Adrenal gland (tissue), 12 donors: ENCODE measurements around the gene GRAP2. TPM values are rescaled to one million over a fixed set of nuclear protein-coding genes. Genes with fewer than 3 reads are reported as not detected.

Source experiments
- DNase-seq, 7 donors: peaks; one replicate each; pipeline ENCODE4 v3.0.0-alpha.2; 2019 to 2020
- H3K27ac ChIP-seq, 5 donors: fragments of 200-600 bp; sonication (generic) in 4 of 5; 1 replicate in 3 of 5; 2 replicates in 2 of 5; pipeline versions ENCODE4 v1.5.1 to v1.8.0; 2016 to 2020; ENCODE audit warnings: mild to moderate bottlenecking in 1 of 5
- H3K27me3 ChIP-seq: fragments of 200-600 bp; 2 replicates; pipeline ENCODE4 v1.8.0; 2021
- H3K36me3 ChIP-seq, 2 donors: fragments of 200-600 bp; replicated peaks in 1 of 2; 1 replicate in 1 of 2; 2 replicates in 1 of 2; pipeline versions ENCODE4 v1.5.1 to v1.8.0; 2018 to 2022
- H3K4me1 ChIP-seq, 2 donors: fragments of 200-600 bp; replicated peaks in 1 of 2; 1 replicate in 1 of 2; 2 replicates in 1 of 2; pipeline versions ENCODE4 v1.5.1 to v1.8.0; 2018 to 2021
- H3K4me3 ChIP-seq, 4 donors: fragments of 200-600 bp; sonication (generic) in 3 of 4; one replicate each; pipeline ENCODE4 v1.5.1; 2016 to 2018
- H3K9me3 ChIP-seq, 3 donors: fragments of 200-600 bp; sonication (generic) in 1 of 3; replicated peaks in 1 of 3; 1 replicate in 2 of 3; 2 replicates in 1 of 3; pipeline versions ENCODE4 v1.5.1 to v1.8.0; 2016 to 2021
- POLR2A ChIP-seq, 2 donors: fragments of 450-650 bp; IDR thresholded peaks; one replicate each; pipeline ENCODE4 v1.6.1; 2017; ENCODE audit warnings: antibody characterized with exemption in 2 of 2, mild to moderate bottlenecking in 2 of 2, moderate library complexity in 1 of 2
- WGBS, 4 donors: extraction: QIAGEN DNeasy Blood & Tissue Kit in 2 of 4; methylation state at CpG; one replicate each; pipeline versions ENCODE4 v1.1.5 to v1.1.7; 2013 to 2017; 5-methylcytosine and 5-hydroxymethylcytosine counted together
- intact Hi-C, 2 donors: fragments of 100-400 bp; cut with DNase I; formaldehyde crosslinking; loops; one replicate each; pipeline versions ENCODE4 v1.14.1 to v1.15.0; 2022 to 2023
- polyA plus RNA-seq, 3 donors: library from polyadenylated mRNA; stranded (reverse); fragments of 200-250 nt in 2 of 3; fragments of 350-450 nt in 1 of 3; fragmentation: Illumina TruSeq in 1 of 3; extraction: RNeasy Lipid Tissue Mini Kit (QIAGEN cat#74804) in 1 of 3; gene quantifications; one replicate each; pipeline ENCODE4 v1.2.3, GENCODE V29; 2013 to 2014
- total RNA-seq, 9 donors: library from RNA; depleted of rRNA in 4 of 9; stranded (reverse); fragments of >200 nt in 4 of 9; fragments of 120-200 nt in 1 of 9; fragmentation: NEBNext Ultra II Directional in 1 of 9; extraction: Animal tissue kit (Norgen Biotek cat#: 25700) in 1 of 9; gene quantifications; one replicate each; pipeline versions ENCODE4 v1.1.0 to v1.2.4, GENCODE V29; 2013 to 2023
- TF ChIP-seq, protein P1 (sequence below), 6 experiments: fragments of 450-650 bp in 4 of 6; fragments of 200-600 bp in 2 of 6; sonication (generic) in 1 of 6; IDR thresholded peaks; 1 replicate in 5 of 6; 2 replicates in 1 of 6; pipeline versions ENCODE4 v1.5.1 to v1.8.0; 2016 to 2021; ENCODE audit warnings: antibody characterized with exemption in 6 of 6, mild to moderate bottlenecking in 2 of 6, moderate library complexity in 1 of 6
- donor health status: healthy with polysubstance abuse.
- donor health status: Bipolar disorder and iron deficiency.
- donor health status: DM: yes; HTN: yes; CAD: no.
- donor health status: DM: no; HTN: no; CAD: no.
- donor health status: DM: no; HTN: no; CAD: no.
- donor health status: DM: yes; HTN: yes; CAD: no.

Gene GRAP2
- total and polyA plus RNA-seq, 12 donors, result 0.28 to 1.7 (median 0.61) TPM; not detected in 1

DNA sequence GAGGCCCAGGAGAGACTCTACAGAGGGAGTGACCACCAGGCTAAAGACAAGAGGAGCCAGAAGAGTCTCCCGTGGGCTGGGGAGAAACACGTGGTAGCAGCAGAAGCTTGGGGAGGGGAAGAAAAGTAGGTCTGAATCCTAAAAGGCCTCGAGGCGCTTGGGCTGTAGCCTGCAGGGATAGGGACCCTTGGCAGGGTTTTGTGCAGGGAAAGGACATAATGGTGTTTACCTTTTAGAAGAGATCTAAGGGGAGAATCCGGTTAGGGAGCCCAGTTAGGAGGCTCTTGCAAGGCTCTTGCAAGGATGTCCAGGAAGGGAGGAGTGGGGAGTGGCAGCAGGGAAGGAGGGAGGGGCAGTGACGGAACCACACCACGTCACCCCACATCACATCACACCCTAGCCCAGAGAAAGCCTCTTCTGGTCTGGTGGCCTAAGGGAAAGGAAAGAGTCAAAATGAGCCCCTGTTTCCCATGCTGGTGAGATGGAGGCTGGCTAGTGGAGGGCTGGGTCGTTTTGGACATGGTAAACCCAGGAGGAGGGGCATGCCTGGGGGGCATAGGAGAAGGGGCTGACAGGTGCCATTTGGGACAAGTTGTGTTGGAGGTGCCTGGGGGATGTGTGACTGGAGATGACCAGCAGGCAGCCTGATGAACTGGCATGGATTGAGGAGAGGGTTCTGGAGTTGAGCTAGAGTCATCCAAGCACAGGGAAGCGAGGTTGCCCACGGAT lies 87.7 kb downstream of the GRAP2 start:
- TF ChIP-seq, protein P1, sequence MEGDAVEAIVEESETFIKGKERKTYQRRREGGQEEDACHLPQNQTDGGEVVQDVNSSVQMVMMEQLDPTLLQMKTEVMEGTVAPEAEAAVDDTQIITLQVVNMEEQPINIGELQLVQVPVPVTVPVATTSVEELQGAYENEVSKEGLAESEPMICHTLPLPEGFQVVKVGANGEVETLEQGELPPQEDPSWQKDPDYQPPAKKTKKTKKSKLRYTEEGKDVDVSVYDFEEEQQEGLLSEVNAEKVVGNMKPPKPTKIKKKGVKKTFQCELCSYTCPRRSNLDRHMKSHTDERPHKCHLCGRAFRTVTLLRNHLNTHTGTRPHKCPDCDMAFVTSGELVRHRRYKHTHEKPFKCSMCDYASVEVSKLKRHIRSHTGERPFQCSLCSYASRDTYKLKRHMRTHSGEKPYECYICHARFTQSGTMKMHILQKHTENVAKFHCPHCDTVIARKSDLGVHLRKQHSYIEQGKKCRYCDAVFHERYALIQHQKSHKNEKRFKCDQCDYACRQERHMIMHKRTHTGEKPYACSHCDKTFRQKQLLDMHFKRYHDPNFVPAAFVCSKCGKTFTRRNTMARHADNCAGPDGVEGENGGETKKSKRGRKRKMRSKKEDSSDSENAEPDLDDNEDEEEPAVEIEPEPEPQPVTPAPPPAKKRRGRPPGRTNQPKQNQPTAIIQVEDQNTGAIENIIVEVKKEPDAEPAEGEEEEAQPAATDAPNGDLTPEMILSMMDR (IDR thresholded peaks at IDR 0.05), result no peak
- TF ChIP-seq POLR2A (IDR thresholded peaks at IDR 0.05), result no peak
- DNase-seq, result no peak
- Histone ChIP-seq H3K36me3 (no peaks in the 10 kb centered on the region), H3K4me1 (no peaks in the 10 kb centered on the region), H3K27me3 (peaks cover 4% of the 10 kb centered on the region), H3K9me3 (no peaks in the 10 kb centered on the region), H3K27ac (no peak overlapping the region), H3K4me3 (no peak overlapping the region)
- intact Hi-C loops, result no loop called here
- WGBS, 4 donors, result 74 to 87% (median 81%) methylated on average over 10 of the region's 10 CpGs

DNA sequence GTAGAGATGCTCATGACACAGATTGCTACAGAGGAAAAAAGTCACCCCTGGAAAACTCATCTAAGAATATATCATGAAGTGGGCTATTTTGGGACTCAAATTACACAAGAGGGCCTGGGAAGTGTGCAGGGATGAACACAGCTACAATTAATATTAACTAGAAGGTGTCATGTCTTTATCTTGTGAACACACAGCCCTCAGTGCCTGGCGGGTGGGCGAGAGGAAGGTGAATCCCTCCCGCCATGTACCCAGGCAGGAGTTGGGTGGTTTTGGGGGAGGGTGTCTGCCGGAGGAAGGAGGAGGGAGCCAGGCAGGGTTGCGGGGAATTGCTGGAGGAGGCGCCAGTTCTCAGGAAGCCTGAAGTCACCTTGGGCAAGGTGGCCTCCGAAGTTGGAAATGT lies 88.7 kb downstream of the GRAP2 start:
- Histone ChIP-seq H3K4me1 (no peaks in the 10 kb centered on the region), H3K4me3 (no peak overlapping the region), H3K27ac (no peak overlapping the region), H3K27me3 (peaks cover 4% of the 10 kb centered on the region), H3K36me3 (no peaks in the 10 kb centered on the region), H3K9me3 (no peaks in the 10 kb centered on the region)
- no peak for DNase-seq
- WGBS, 4 donors, result 86 to 89% (median 87%) methylated on average over 7 of the region's 7 CpGs
- intact Hi-C loops, result no loop called here
- TF ChIP-seq, protein P1 (IDR thresholded peaks at IDR 0.05), result no peak
- TF ChIP-seq POLR2A (IDR thresholded peaks at IDR 0.05), result no peak

DNA sequence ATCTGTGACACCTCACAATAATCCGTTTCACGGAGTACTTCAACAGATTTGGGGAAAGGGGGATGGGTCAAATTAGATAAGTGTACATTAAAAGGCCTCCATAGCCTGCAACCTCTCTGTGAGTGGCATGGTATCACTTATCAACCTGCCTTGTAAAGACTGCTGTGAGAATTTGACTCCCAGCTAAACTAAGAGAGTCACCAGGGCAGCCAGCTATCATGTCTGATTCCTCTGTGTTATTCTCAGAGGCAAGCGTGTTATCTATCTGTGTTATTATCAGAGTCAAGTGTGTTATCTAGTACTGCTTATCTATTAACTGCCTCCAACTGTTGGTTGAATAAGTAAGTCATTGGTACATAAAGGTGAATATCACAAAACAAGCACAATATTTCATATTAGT lies 89.8 kb downstream of the GRAP2 start:
- TF ChIP-seq, protein P1 (IDR thresholded peaks at IDR 0.05), result no peak
- no peak for TF ChIP-seq POLR2A (IDR thresholded peaks at IDR 0.05)
- 86 to 98% (median 91%) methylated on average over 3 of the region's 3 CpGs for WGBS, 4 donors
- intact Hi-C loops, result no loop called here
- no peaks in the 10 kb centered on the region for H3K36me3 ChIP-seq
- no peak for DNase-seq
- no peak overlapping the region for H3K27ac ChIP-seq
- H3K27me3 ChIP-seq, result peaks cover 12% of the 10 kb centered on the region
- H3K4me1 ChIP-seq, result no peaks in the 10 kb centered on the region
- H3K9me3 ChIP-seq, result no peaks in the 10 kb centered on the region
- no peak overlapping the region for H3K4me3 ChIP-seq

DNA sequence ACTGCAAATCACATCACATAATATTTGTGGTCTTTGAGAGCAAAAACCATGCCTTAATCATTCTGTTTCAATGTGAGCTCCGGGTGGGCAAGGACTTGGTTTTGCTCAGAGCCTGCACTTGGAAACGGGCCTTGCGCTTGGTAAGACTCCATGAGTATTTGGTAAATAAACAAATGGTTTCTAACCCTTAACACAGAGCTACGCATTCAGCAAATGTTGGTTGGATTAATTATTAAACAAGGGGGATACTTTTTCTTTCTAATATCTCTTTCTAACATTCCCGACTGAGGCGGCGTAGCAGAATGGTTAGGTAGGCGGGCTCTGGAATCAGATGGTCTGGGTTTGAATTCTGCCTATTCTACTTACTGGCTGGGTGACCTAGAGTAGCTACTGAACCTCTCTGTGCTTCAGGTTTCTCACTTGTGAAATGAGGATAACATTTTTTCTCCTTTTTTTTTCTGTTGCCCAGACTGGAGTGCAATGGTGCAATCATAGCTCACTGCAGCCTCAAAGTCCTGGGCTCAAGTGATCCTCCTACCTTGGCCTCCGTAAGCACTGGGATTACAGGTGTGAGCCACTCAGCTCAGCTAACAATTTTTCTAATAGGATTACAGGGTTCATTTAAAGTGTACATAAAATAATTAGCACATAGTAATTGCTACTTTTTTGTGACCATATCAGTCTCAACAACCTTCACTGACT lies 90.4 kb downstream of the GRAP2 start:
- no peak overlapping the region for H3K4me3 ChIP-seq
- H3K9me3 ChIP-seq, result no peaks in the 10 kb centered on the region
- H3K27me3 ChIP-seq, result peaks cover 17% of the 10 kb centered on the region
- no peak for DNase-seq
- H3K27ac ChIP-seq, result no peak overlapping the region
- WGBS, 4 donors, result 89 to 96% (median 92%) methylated on average over 9 of the region's 9 CpGs
- intact Hi-C loops, result no loop called here
- H3K4me1 ChIP-seq, result no peaks in the 10 kb centered on the region
- TF ChIP-seq POLR2A (IDR thresholded peaks at IDR 0.05), result no peak
- TF ChIP-seq, protein P1 (IDR thresholded peaks at IDR 0.05), result no peak
- no peaks in the 10 kb centered on the region for H3K36me3 ChIP-seq
